Kidney (tissue), 14 donors: ENCODE measurements around the gene SLC5A8. TPM values are rescaled to one million over a fixed set of nuclear protein-coding genes. Genes with fewer than 3 reads are reported as not detected.

Experiments used
- DNase-seq, 5 donors: peaks; one replicate each; pipeline ENCODE4 v3.0.0-alpha.2; 2013 to 2020
- FAIRE-seq: peaks from 2 replicates; lab custom pipeline; 2012; peaks lifted over from hg19 to GRCh38; lab: Jason Lieb, UNC
- H3K27ac ChIP-seq, 2 donors: one replicate each; pipeline ENCODE4 v1.7.0; 2013; ENCODE audit warnings: low read depth in 2 of 2, low read length in 2 of 2, inconsistent platforms in 1 of 2
- H3K27me3 ChIP-seq: one replicate; pipeline ENCODE4 v1.7.1; 2013; ENCODE audit warnings: low read length, inconsistent platforms; ENCODE audit not compliant: control insufficient read depth, insufficient read depth
- H3K36me3 ChIP-seq, 3 donors: one replicate each; pipeline versions ENCODE4 v1.7.0 to v1.7.1; 2013; ENCODE audit warnings: low read length in 3 of 3, control low read depth in 1 of 3, inconsistent platforms in 1 of 3; ENCODE audit not compliant: insufficient read depth in 3 of 3, control insufficient read depth in 2 of 3
- H3K4me1 ChIP-seq, 3 donors: one replicate each; pipeline versions ENCODE4 v1.7.0 to v1.7.1; 2013; ENCODE audit warnings: low read length in 3 of 3, inconsistent platforms in 1 of 3, low read depth in 1 of 3; ENCODE audit not compliant: control insufficient read depth in 2 of 3, insufficient read depth in 2 of 3
- H3K4me3 ChIP-seq, 3 donors: one replicate each; pipeline versions ENCODE4 v1.7.0 to v1.8.1; 2013; ENCODE audit warnings: low read length in 3 of 3, control low read depth in 1 of 3, inconsistent platforms in 1 of 3
- H3K9ac ChIP-seq, 3 donors: one replicate each; pipeline versions ENCODE4 v1.7.0 to v1.7.1; 2013; ENCODE audit warnings: low read length in 3 of 3, control low read depth in 1 of 3, inconsistent platforms in 1 of 3
- H3K9me3 ChIP-seq, 3 donors: one replicate each; pipeline versions ENCODE4 v1.7.0 to v1.7.1; 2013; ENCODE audit warnings: low read length in 3 of 3, control low read depth in 1 of 3, inconsistent platforms in 1 of 3; ENCODE audit not compliant: control insufficient read depth in 2 of 3, insufficient read depth in 1 of 3
- intact Hi-C: fragments of 100-400 bp; cut with DNase I; formaldehyde crosslinking; loops from one replicate; pipeline ENCODE4 v1.11.1; 2022
- polyA plus RNA-seq: library from polyadenylated mRNA; stranded (reverse); fragments of 350-450 nt; fragmentation: Illumina TruSeq; extraction: RNeasy Lipid Tissue Mini Kit (QIAGEN cat#74804); gene quantifications from one replicate; pipeline ENCODE4 v1.2.3, GENCODE V29; 2014; ENCODE audit warnings: low read depth, low replicate concordance; ENCODE audit not compliant: insufficient read depth
- total RNA-seq: library from RNA; stranded (reverse); fragmentation: NEBNext Ultra II Directional; extraction: Animal tissue kit (Norgen Biotek cat#: 25700); gene quantifications from one replicate; pipeline ENCODE4 v1.2.1, GENCODE V29; 2021
- TF ChIP-seq, protein P1 (sequence below): IDR thresholded peaks from 3 replicates; pipeline ENCODE4 v1.5.1; 2012; ENCODE audit warnings: mild to moderate bottlenecking, moderate library complexity, borderline replicate concordance; ENCODE audit not compliant: insufficient read depth; ENCODE audit errors: extremely low read depth
- donor health status: control.
- donor health status: control.
- donor health status: control.
- donor health status: control.
- donor health status: control.
- donor health status: DM: yes; HTN: yes; CAD: no.
- donor health status: Normal renal cell carcinoma (clear cell type).

SLC5A8 gene
- total and polyA plus RNA-seq, 2 donors from 2014 or later = 1.6 to 2.7 TPM

DNA sequence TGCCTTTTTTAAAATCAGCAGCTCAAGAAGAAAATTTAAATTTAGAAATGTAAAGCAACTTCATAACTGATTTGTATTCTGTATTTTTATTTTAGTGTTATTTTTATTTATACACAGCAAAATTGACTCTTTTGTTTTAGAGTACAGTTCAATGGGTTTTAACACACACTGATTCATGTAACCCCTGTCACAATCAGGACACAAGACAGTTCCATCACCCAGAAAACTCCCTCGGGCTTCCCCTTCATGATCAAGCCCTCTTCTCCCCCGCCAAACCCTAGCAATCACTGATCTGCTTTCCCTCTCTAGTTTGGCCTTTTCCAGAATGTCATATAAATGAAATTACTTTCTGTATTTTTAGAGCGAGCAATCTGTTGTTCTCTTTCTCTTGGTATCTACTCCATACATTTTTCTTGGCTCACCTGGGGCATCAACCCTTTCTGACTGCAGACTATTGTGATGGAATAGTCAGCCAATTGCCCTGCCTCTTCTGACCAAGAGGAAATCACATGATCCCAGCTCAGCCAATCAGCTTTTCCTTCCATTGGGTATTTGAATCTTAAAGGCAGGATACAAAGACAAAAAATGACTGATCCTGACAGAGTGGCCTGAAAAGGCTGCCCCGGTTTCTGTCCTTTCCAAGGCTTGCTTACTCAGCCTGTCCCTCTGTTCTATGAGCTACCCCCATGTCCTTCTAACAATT is 5.3 kb downstream of the SLC5A8 start:
- H3K4me3 ChIP-seq = no peak overlapping the region
- FAIRE-seq = no peak
- H3K4me1 ChIP-seq = no peaks in the 10 kb centered on the region
- H3K9me3 ChIP-seq = no peaks in the 10 kb centered on the region
- TF ChIP-seq, protein P1, sequence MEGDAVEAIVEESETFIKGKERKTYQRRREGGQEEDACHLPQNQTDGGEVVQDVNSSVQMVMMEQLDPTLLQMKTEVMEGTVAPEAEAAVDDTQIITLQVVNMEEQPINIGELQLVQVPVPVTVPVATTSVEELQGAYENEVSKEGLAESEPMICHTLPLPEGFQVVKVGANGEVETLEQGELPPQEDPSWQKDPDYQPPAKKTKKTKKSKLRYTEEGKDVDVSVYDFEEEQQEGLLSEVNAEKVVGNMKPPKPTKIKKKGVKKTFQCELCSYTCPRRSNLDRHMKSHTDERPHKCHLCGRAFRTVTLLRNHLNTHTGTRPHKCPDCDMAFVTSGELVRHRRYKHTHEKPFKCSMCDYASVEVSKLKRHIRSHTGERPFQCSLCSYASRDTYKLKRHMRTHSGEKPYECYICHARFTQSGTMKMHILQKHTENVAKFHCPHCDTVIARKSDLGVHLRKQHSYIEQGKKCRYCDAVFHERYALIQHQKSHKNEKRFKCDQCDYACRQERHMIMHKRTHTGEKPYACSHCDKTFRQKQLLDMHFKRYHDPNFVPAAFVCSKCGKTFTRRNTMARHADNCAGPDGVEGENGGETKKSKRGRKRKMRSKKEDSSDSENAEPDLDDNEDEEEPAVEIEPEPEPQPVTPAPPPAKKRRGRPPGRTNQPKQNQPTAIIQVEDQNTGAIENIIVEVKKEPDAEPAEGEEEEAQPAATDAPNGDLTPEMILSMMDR = no peak
- H3K27me3 ChIP-seq = no peaks in the 10 kb centered on the region
- no peaks in the 10 kb centered on the region for H3K36me3 ChIP-seq
- H3K27ac ChIP-seq = no peak overlapping the region
- H3K9ac ChIP-seq = no peak overlapping the region
- DNase-seq = no peak
- intact Hi-C loops = no loop called here

GRCh38 chr12:101200824-101201223 is 9.2 kb downstream of the SLC5A8 start:
- no peaks in the 10 kb centered on the region for H3K36me3 ChIP-seq
- no peak overlapping the region for H3K4me3 ChIP-seq
- H3K27ac ChIP-seq = no peak overlapping the region
- no peaks in the 10 kb centered on the region for H3K27me3 ChIP-seq
- intact Hi-C loops = no loop called here
- DNase-seq (no peak), FAIRE-seq (no peak)
- H3K4me1 ChIP-seq = no peaks in the 10 kb centered on the region
- H3K9me3 ChIP-seq = no peaks in the 10 kb centered on the region
- H3K9ac ChIP-seq = no peak overlapping the region
- TF ChIP-seq, protein P1 = no peak

- no peak overlapping the region for H3K27ac ChIP-seq
- DNase-seq = no peak
- H3K27me3 ChIP-seq = no peaks in the 10 kb centered on the region
- H3K4me1 ChIP-seq = no peaks in the 10 kb centered on the region
- H3K36me3 ChIP-seq = no peaks in the 10 kb centered on the region
- H3K4me3 ChIP-seq = no peak overlapping the region
- TF ChIP-seq, protein P1 = no peak
- intact Hi-C loops = no loop called here
- no peak overlapping the region for H3K9ac ChIP-seq
- no peak for FAIRE-seq
- H3K9me3 ChIP-seq = no peaks in the 10 kb centered on the region
These were observed 9.9 kb downstream of the SLC5A8 start for GRCh38 chr12:101200145-101200544.
